Endothelial cell of umbilical vein (primary cell): ENCODE measurements around the gene HSPA1A. TPM values are rescaled to one million over a fixed set of nuclear protein-coding genes. Genes with fewer than 3 reads are reported as not detected.

Experiments used
- BruUV-seq: library from RNA; stranded (reverse); fragments of 400-500 nt; replicated peaks from 2 replicates; lab custom pipeline; 2021; lab: Mats Ljungman, UMichigan
- CTCF ChIA-PET: fragments of 300-600, 350-600 bp; sonication (Branson Sonifier 250); formaldehyde crosslinking; loops from one replicate; lab custom pipeline; 2021; ENCODE audit warnings: antibody characterized with exemption, inconsistent platforms; lab: Charles Lee
- POLR2A ChIA-PET: fragments of 300-600, 350-600 bp; sonication (Branson Sonifier 250); formaldehyde crosslinking; loops from one replicate; lab custom pipeline; 2021; ENCODE audit warnings: antibody characterized with exemption, inconsistent platforms; lab: Charles Lee
- DNase-seq: peaks from one replicate; pipeline ENCODE4 v3.0.0-alpha.2; 2011; ENCODE audit warnings: low read depth, low spot score
- FAIRE-seq: peaks from 2 replicates; lab custom pipeline; 2011; peaks lifted over from hg19 to GRCh38; lab: Jason Lieb, UNC
- H2AFZ ChIP-seq: 2 replicates; pipeline ENCODE4 v1.6.0; 2012; ENCODE audit warnings: low read depth, low read length, control low read depth, inconsistent platforms
- H3K27ac ChIP-seq: 2 replicates; pipeline ENCODE4 v1.5.1; 2011; ENCODE audit warnings: low read depth, mild to moderate bottlenecking, control low read depth, low read length, moderate library complexity; ENCODE audit not compliant: insufficient read depth
- H3K27me3 ChIP-seq, 2 experiments: 2 replicates each; pipeline versions ENCODE4 v1.6.0 to v1.6.1; 2011; ENCODE audit warnings: low read length in 2 of 2, mixed read lengths in 1 of 2; ENCODE audit not compliant: control insufficient read depth in 2 of 2, insufficient read depth in 2 of 2
- H3K36me3 ChIP-seq, 2 experiments: 2 replicates in 1 of 2; 3 replicates in 1 of 2; pipeline ENCODE4 v1.5.1; 2011; ENCODE audit warnings: low read length in 2 of 2, mild to moderate bottlenecking in 1 of 2, moderate library complexity in 1 of 2; ENCODE audit not compliant: control insufficient read depth in 2 of 2, insufficient read depth in 2 of 2; ENCODE audit errors: extremely low read depth in 1 of 2
- H3K4me1 ChIP-seq: 3 replicates; pipeline ENCODE4 v1.5.1; 2011; ENCODE audit warnings: mild to moderate bottlenecking, low read length; ENCODE audit not compliant: control insufficient read depth, insufficient read depth; ENCODE audit errors: extremely low read depth
- H3K4me2 ChIP-seq: 2 replicates; pipeline ENCODE4 v1.6.1; 2011; ENCODE audit warnings: low read length, control low read depth, mixed read lengths; ENCODE audit not compliant: insufficient read depth
- H3K4me3 ChIP-seq, 3 experiments: fragments of 200-600 bp in 1 of 3; sonication (generic), shearing (Covaris generic) in 1 of 3; replicated peaks in 1 of 3; 2 replicates each; pipeline ENCODE4 v1.5.1; 2011 to 2016; ENCODE audit warnings: control low read depth in 3 of 3, low read length in 3 of 3, mild to moderate bottlenecking in 2 of 3, inconsistent platforms in 1 of 3, low read depth in 1 of 3, moderate library complexity in 1 of 3; ENCODE audit not compliant: insufficient read depth in 1 of 3
- H3K79me2 ChIP-seq: 2 replicates; pipeline ENCODE4 v1.6.0; 2012; ENCODE audit warnings: low read length, inconsistent platforms; ENCODE audit not compliant: control insufficient read depth, insufficient read depth
- H3K9ac ChIP-seq: replicated peaks from 2 replicates; pipeline ENCODE3; 2011; ENCODE audit warnings: low read length, control low read depth; ENCODE audit not compliant: insufficient read depth; ENCODE audit errors: extremely low read depth
- H3K9me1 ChIP-seq: replicated peaks from 3 replicates; pipeline ENCODE4 v1.6.0; 2011; ENCODE audit warnings: mild to moderate bottlenecking, low read length; ENCODE audit not compliant: control insufficient read depth, insufficient read depth; ENCODE audit errors: extremely low read depth
- H3K9me3 ChIP-seq: replicated peaks from 2 replicates; pipeline ENCODE4 v1.5.1; 2012; ENCODE audit warnings: low read length, inconsistent platforms; ENCODE audit not compliant: control insufficient read depth, insufficient read depth
- H4K20me1 ChIP-seq: replicated peaks from 2 replicates; pipeline ENCODE3; 2011; ENCODE audit warnings: mild to moderate bottlenecking, low read length; ENCODE audit not compliant: control insufficient read depth, insufficient read depth; ENCODE audit errors: extremely low read depth
- CTCF ChIP-seq, 2 donors: IDR thresholded peaks; 1 replicate in 1 of 2; 2 replicates in 1 of 2; pipeline ENCODE4 v1.5.1; 2011; ENCODE audit warnings: low read length in 2 of 2, mild to moderate bottlenecking in 2 of 2, moderate library complexity in 2 of 2, control low read depth in 1 of 2, inconsistent platforms in 1 of 2, low read depth in 1 of 2; ENCODE audit not compliant: insufficient read depth in 1 of 2; ENCODE audit errors: extremely low read depth in 1 of 2
- EZH2 ChIP-seq: IDR thresholded peaks from 2 replicates; pipeline ENCODE4 v1.6.1; 2012; ENCODE audit warnings: borderline replicate concordance, low read depth, mild to moderate bottlenecking, moderate library complexity, low read length, inconsistent platforms; ENCODE audit not compliant: severe bottlenecking
- FOS ChIP-seq: IDR thresholded peaks from 2 replicates; pipeline ENCODE4 v1.6.1; 2011; ENCODE audit warnings: mild to moderate bottlenecking, low read length, moderate library complexity, borderline replicate concordance; ENCODE audit not compliant: insufficient read depth
- GATA2 ChIP-seq: IDR thresholded peaks from 2 replicates; pipeline ENCODE4 v1.7.0; 2011; ENCODE audit warnings: low read depth, mild to moderate bottlenecking, moderate library complexity, mixed read lengths, low read length; ENCODE audit not compliant: insufficient read length, insufficient read depth
- JUN ChIP-seq: IDR thresholded peaks from 2 replicates; pipeline ENCODE4 v1.6.1; 2011; ENCODE audit warnings: borderline replicate concordance, low read depth; ENCODE audit not compliant: insufficient read length, insufficient read depth
- MYC ChIP-seq: IDR thresholded peaks from one replicate; pipeline ENCODE4 v1.6.1; 2011; ENCODE audit warnings: mild to moderate bottlenecking, low read depth, low read length
- POLR2A ChIP-seq: IDR thresholded peaks from 2 replicates; pipeline ENCODE4 v1.6.1; 2012; ENCODE audit warnings: low read depth, mild to moderate bottlenecking, control low read depth, low read length
- POLR2AphosphoS5 ChIP-seq: IDR thresholded peaks from 2 replicates; pipeline ENCODE4 v1.6.1; 2012; ENCODE audit warnings: low read depth, mild to moderate bottlenecking, control low read depth, low read length, moderate library complexity; ENCODE audit not compliant: insufficient read depth
- dilution Hi-C: fragments of 300-500 bp; cut with MboI; formaldehyde crosslinking; loops from one replicate; pipeline ENCODE4 v1.15.0; 2019; ENCODE audit warnings: low sequenced_read_pairs; ENCODE audit not compliant: extremely low pct_ligation_motif_present
- intact Hi-C: fragments of 100-400 bp; cut with micrococcal nuclease; formaldehyde crosslinking; loops from one replicate; pipeline ENCODE4 v1.10.0; 2022
- polyA plus RNA-seq, 4 experiments: library from polyadenylated mRNA; depleted of rRNA in 3 of 4; stranded (reverse) in 3 of 4; unstranded in 1 of 4; fragments of >200 nt; gene quantifications; 2 replicates each; pipeline versions ENCODE4 v1.2.1 to v1.2.3, GENCODE V29; 2011 to 2012; ENCODE audit warnings: missing spikeins in 1 of 4
- small RNA-seq: library from RNA; depleted of rRNA; stranded (forward); fragments of <200 nt; gene quantifications from one replicate; pipeline ENCODE3, GENCODE V24; 2012; ENCODE audit warnings: low replicate concordance, low read depth; ENCODE audit not compliant: insufficient read depth, insufficient read length
- total RNA-seq: library from RNA; stranded (reverse); gene quantifications from 2 replicates; pipeline ENCODE4 v1.2.3, GENCODE V29; 2021
- TF ChIP-seq, protein P1 (sequence below): IDR thresholded peaks from 2 replicates; pipeline ENCODE4 v1.6.1; 2011; ENCODE audit not compliant: insufficient read depth, insufficient read length

The HSPA1A gene
- total and polyA plus RNA-seq, 2 donors (not counting 3 experiments of a cell fraction or from before 2014, with no cell fraction given), result 56.0 to 58.3 TPM

GRCh38 chr6:31865205-31866118, 50.1 kb downstream of the HSPA1A start:
- BruUV-seq, result no TSS peak
- CTCF ChIA-PET, result interaction anchor here (3.2 kb wide), 1 partner anchor 87 kb away, joined by 11 read pairs; no protein-coding TSS in a partner anchor
- Histone ChIP-seq H3K9ac (no peak overlapping the region), H3K27me3 (no peaks in the 10 kb centered on the region), H3K4me3 (no peak overlapping the region), H3K27ac (no peak overlapping the region), H3K79me2 (peaks cover 4% of the 10 kb centered on the region), H2AFZ (no peak overlapping the region), H3K36me3 (peaks cover 0 to 4% of the 10 kb centered on the region in 2 experiments), H3K9me1 (no peaks in the 10 kb centered on the region), H3K4me1 (peaks cover 7% of the 10 kb centered on the region), H3K4me2 (no peak overlapping the region), H3K9me3 (no peaks in the 10 kb centered on the region), H4K20me1 (no peaks in the 10 kb centered on the region)
- DNase-seq (no peak), FAIRE-seq (no peak)
- dilution Hi-C loops, result no loop called here
- POLR2A ChIA-PET, result no interaction called here
- intact Hi-C loops, result no loop called here
- TF ChIP-seq CTCF (IDR thresholded peaks at IDR 0.05; ENCODE audit: extremely low read depth in 1 of 2, insufficient read depth in 1 of 2, low read depth in 1 of 2, low read length in 2 of 2) (no peak), JUN (no peak), EZH2 (no peak), GATA2 (no peak), FOS (no peak), POLR2AphosphoS5 (no peak), MYC (no peak), POLR2A (no peak)
- TF ChIP-seq, protein P1, sequence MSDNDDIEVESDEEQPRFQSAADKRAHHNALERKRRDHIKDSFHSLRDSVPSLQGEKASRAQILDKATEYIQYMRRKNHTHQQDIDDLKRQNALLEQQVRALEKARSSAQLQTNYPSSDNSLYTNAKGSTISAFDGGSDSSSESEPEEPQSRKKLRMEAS, result no peak

Small RNAs within 50 kb of the gene (small RNA-seq; reads per million reads assigned to genes)
- gene RF00019, result not detected
- 29.8 reads per million, percentile 86 among the genes with 10 or more reads in this experiment for gene SNORD48
- gene SNORD52, result not detected

Other genes with a start within 250 kb of the HSPA1A start
Only the 30 nearest of the 40 such genes appear.
- 314 and 322 TPM in 2 replicates for gene BAG6, start 162.9 kb upstream of the HSPA1A start, total RNA-seq
- 190 and 234 TPM in 2 replicates for gene BAG6, start 162.9 kb upstream of the HSPA1A start, polyA plus RNA-seq
- gene APOM, start 159.6 kb upstream of the HSPA1A start, total RNA-seq, result 0.97 TPM in 1 of 2 replicates, not detected in the other
- 2.5 and 2.6 TPM in 2 replicates for gene APOM, start 159.6 kb upstream of the HSPA1A start, polyA plus RNA-seq
- 12.8 and 15.0 TPM in 2 replicates for gene C6orf47, start 154.8 kb upstream of the HSPA1A start, total RNA-seq
- gene C6orf47, start 154.8 kb upstream of the HSPA1A start, polyA plus RNA-seq, result 5.6 and 5.8 TPM in 2 replicates
- gene GPANK1, start 150.5 kb upstream of the HSPA1A start, total RNA-seq, result 11.7 and 12.6 TPM in 2 replicates
- 13.3 and 17.5 TPM in 2 replicates for gene GPANK1, start 150.5 kb upstream of the HSPA1A start, polyA plus RNA-seq
- gene CSNK2B, start 149.5 kb upstream of the HSPA1A start, total RNA-seq, result 206 and 214 TPM in 2 replicates
- 159 and 160 TPM in 2 replicates for gene CSNK2B, start 149.5 kb upstream of the HSPA1A start, polyA plus RNA-seq
- 23.9 and 25.0 TPM in 2 replicates for gene LY6G5B, start 145.6 kb upstream of the HSPA1A start, total RNA-seq
- gene LY6G5B, start 145.6 kb upstream of the HSPA1A start, polyA plus RNA-seq, result 13.7 and 15.4 TPM in 2 replicates
- gene LY6G5C, start 134.5 kb upstream of the HSPA1A start, total RNA-seq, result 5.2 and 8.2 TPM in 2 replicates
- 11.4 and 11.8 TPM in 2 replicates for gene LY6G5C, start 134.5 kb upstream of the HSPA1A start, polyA plus RNA-seq
- gene ABHD16A, start 112.2 kb upstream of the HSPA1A start, total RNA-seq, result 41.3 and 48.9 TPM in 2 replicates
- 60.1 and 60.3 TPM in 2 replicates for gene ABHD16A, start 112.2 kb upstream of the HSPA1A start, polyA plus RNA-seq
- not detected in 2 replicates for gene LY6G6F, start 108.7 kb upstream of the HSPA1A start, total RNA-seq
- gene LY6G6F, start 108.7 kb upstream of the HSPA1A start, polyA plus RNA-seq, result not detected in 2 replicates
- gene LY6G6D, start 100.2 kb upstream of the HSPA1A start, total RNA-seq, result not detected in 2 replicates
- gene LY6G6D, start 100.2 kb upstream of the HSPA1A start, polyA plus RNA-seq, result not detected in 2 replicates
- gene LY6G6C, start 93.8 kb upstream of the HSPA1A start, total RNA-seq, result 0.35 TPM in 1 of 2 replicates, not detected in the other
- gene LY6G6C, start 93.8 kb upstream of the HSPA1A start, polyA plus RNA-seq, result 0.33 and 0.41 TPM in 2 replicates
- not detected in 2 replicates for gene MPIG6B, start 92.2 kb upstream of the HSPA1A start, total RNA-seq
- gene MPIG6B, start 92.2 kb upstream of the HSPA1A start, polyA plus RNA-seq, result not detected in 2 replicates
- 109 and 116 TPM in 2 replicates for gene DDAH2, start 86.2 kb upstream of the HSPA1A start, total RNA-seq
- 168 and 176 TPM in 2 replicates for gene DDAH2, start 86.2 kb upstream of the HSPA1A start, polyA plus RNA-seq
- 535 and 543 TPM in 2 replicates for gene CLIC1, start 79.0 kb upstream of the HSPA1A start, total RNA-seq
- 569 and 578 TPM in 2 replicates for gene CLIC1, start 79.0 kb upstream of the HSPA1A start, polyA plus RNA-seq
- 43.2 and 43.8 TPM in 2 replicates for gene MSH5, start 75.5 kb upstream of the HSPA1A start, total RNA-seq
- 24.5 and 27.1 TPM in 2 replicates for gene MSH5, start 75.5 kb upstream of the HSPA1A start, polyA plus RNA-seq
- gene SAPCD1, start 52.9 kb upstream of the HSPA1A start, total RNA-seq, result 9.4 and 11.7 TPM in 2 replicates
- gene SAPCD1, start 52.9 kb upstream of the HSPA1A start, polyA plus RNA-seq, result 1.6 and 3.0 TPM in 2 replicates
- gene VWA7, start 38.2 kb upstream of the HSPA1A start, total RNA-seq, result 0.25 and 0.51 TPM in 2 replicates
- 0.11 and 0.21 TPM in 2 replicates for gene VWA7, start 38.2 kb upstream of the HSPA1A start, polyA plus RNA-seq
- gene VARS1, start 19.8 kb upstream of the HSPA1A start, total RNA-seq, result 121 and 125 TPM in 2 replicates
- gene VARS1, start 19.8 kb upstream of the HSPA1A start, polyA plus RNA-seq, result 36.5 and 37.4 TPM in 2 replicates
- gene LSM2, start 8.6 kb upstream of the HSPA1A start, total RNA-seq, result 78.1 and 78.6 TPM in 2 replicates
- gene LSM2, start 8.6 kb upstream of the HSPA1A start, polyA plus RNA-seq, result 86.0 and 95.5 TPM in 2 replicates
- 0.74 and 0.77 TPM in 2 replicates for gene HSPA1L, start 260 bp upstream of the HSPA1A start, total RNA-seq
- 0.32 and 0.35 TPM in 2 replicates for gene HSPA1L, start 260 bp upstream of the HSPA1A start, polyA plus RNA-seq
- gene HSPA1B, start 12.2 kb downstream of the HSPA1A start, total RNA-seq, result 49.3 and 54.0 TPM in 2 replicates
- gene HSPA1B, start 12.2 kb downstream of the HSPA1A start, polyA plus RNA-seq, result 27.1 and 31.7 TPM in 2 replicates
- gene NEU1, start 47.3 kb downstream of the HSPA1A start, total RNA-seq, result 61.3 and 62.8 TPM in 2 replicates
- 111 and 115 TPM in 2 replicates for gene NEU1, start 47.3 kb downstream of the HSPA1A start, polyA plus RNA-seq
- 0.12 and 0.84 TPM in 2 replicates for gene SLC44A4, start 63.5 kb downstream of the HSPA1A start, total RNA-seq
- gene SLC44A4, start 63.5 kb downstream of the HSPA1A start, polyA plus RNA-seq, result 0.75 and 1.1 TPM in 2 replicates
- gene EHMT2, start 82.2 kb downstream of the HSPA1A start, total RNA-seq, result 53.7 and 54.3 TPM in 2 replicates
- gene EHMT2, start 82.2 kb downstream of the HSPA1A start, polyA plus RNA-seq, result 53.3 and 56.4 TPM in 2 replicates
- gene ZBTB12, start 86.5 kb downstream of the HSPA1A start, total RNA-seq, result 3.5 and 4.9 TPM in 2 replicates
- 2.8 and 2.9 TPM in 2 replicates for gene ZBTB12, start 86.5 kb downstream of the HSPA1A start, polyA plus RNA-seq
- gene C2, start 112.2 kb downstream of the HSPA1A start, total RNA-seq, result 0.60 TPM in 1 of 2 replicates, not detected in the other
- not detected in 2 replicates for gene C2, start 112.2 kb downstream of the HSPA1A start, polyA plus RNA-seq
- gene CFB, start 130.6 kb downstream of the HSPA1A start, total RNA-seq, result 0.51 and 1.5 TPM in 2 replicates
- gene CFB, start 130.6 kb downstream of the HSPA1A start, polyA plus RNA-seq, result 0.87 and 1.0 TPM in 2 replicates
- gene NELFE, start 143.4 kb downstream of the HSPA1A start, total RNA-seq, result 68.5 and 71.3 TPM in 2 replicates
- 50.5 and 55.8 TPM in 2 replicates for gene NELFE, start 143.4 kb downstream of the HSPA1A start, polyA plus RNA-seq
- gene SKIC2, start 143.6 kb downstream of the HSPA1A start, total RNA-seq, result 67.8 and 76.7 TPM in 2 replicates
- gene SKIC2, start 143.6 kb downstream of the HSPA1A start, polyA plus RNA-seq, result 52.8 and 55.8 TPM in 2 replicates
- 18.0 and 20.7 TPM in 2 replicates for gene DXO, start 156.6 kb downstream of the HSPA1A start, total RNA-seq
- gene DXO, start 156.6 kb downstream of the HSPA1A start, polyA plus RNA-seq, result 34.9 and 37.7 TPM in 2 replicates